Stimulated activated CD4-positive, alpha-beta T cell treated with anti-CD3 and anti-CD28 coated beads, Interleukin-4, amount 100 ng/mL, for 1 hour (primary cell): Measurements from ENCODE around the gene ITFG2.
"Not testable (repeated sequence)": the region's sequence is repeated elsewhere in the genome, so short reads cannot be mapped to it uniquely, and the experiment has no call there.

Experiments used
- DNase-seq: peaks from one replicate; pipeline ENCODE4 v3.0.0-alpha.2; 2020

The ITFG2 gene

DNA sequence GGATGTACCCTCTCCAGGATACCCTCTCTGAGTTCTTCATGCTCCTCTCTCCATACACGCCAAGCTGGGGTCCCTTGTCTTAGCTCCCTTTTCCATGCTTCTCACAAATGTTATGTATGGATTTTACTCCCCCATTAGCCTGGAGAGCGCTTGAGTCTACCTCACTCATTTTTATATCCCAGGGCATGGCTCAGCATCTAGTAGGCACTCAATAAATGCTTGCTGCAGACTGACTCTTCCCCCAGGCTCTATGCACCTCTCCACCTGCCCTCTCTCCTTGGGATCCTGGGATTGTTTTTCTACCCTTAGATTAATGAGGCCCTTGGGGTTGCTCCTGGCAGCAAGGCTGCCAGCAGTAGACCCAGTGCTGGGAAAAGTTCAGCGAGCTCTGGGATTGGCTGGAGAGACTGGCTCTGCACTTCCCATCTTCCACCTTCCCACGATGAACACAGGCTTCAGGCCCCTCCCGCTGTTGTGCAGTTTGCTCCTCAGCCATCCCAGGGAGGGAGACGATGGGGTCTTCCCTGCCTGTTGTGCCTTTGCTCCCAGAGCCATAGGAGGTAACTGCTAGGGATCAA is 20.2 kb downstream of the ITFG2 start:
- no peak for DNase-seq

DNA sequence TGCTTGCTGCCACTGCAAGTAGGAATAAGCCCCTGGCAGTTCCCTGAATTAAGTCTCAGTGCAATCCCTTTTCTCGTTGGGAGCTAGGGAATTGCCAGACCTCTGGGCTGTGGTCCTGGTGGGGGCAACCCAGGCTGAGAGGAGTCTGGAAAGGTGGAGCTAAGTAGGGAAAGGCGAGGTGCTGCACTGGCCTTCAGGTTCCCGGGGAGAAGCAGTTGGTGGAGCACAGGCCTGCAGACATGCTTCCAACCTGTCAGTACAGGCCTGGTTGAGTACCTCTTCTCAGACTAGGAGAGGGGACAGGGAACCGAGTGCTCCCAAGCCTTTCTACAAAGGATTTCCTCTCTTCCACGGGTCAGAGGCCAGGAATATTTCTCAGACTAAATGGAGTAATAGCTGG is 20.9 kb downstream of the ITFG2 start:
- no peak for DNase-seq

DNA sequence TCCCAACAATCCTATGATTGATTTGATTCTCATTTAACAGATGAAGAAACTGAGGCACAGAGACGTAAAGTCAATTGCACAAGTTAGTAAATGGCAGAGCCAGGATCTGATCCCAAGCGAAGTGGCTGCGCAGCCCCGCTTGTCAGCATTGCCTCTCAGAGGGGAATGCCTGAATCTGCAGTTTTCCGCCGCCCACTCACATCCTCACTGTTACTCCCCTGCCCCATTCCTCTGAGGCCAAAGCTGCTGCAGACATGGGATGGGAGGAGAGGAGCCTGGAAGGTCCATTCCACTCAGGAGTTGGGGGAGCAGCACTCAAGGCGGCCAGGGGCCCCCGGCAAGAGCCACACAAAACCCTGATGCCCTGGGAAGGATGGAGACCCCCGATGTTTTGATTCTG is 21.3 kb downstream of the ITFG2 start:
- DNase-seq, result no peak

DNA sequence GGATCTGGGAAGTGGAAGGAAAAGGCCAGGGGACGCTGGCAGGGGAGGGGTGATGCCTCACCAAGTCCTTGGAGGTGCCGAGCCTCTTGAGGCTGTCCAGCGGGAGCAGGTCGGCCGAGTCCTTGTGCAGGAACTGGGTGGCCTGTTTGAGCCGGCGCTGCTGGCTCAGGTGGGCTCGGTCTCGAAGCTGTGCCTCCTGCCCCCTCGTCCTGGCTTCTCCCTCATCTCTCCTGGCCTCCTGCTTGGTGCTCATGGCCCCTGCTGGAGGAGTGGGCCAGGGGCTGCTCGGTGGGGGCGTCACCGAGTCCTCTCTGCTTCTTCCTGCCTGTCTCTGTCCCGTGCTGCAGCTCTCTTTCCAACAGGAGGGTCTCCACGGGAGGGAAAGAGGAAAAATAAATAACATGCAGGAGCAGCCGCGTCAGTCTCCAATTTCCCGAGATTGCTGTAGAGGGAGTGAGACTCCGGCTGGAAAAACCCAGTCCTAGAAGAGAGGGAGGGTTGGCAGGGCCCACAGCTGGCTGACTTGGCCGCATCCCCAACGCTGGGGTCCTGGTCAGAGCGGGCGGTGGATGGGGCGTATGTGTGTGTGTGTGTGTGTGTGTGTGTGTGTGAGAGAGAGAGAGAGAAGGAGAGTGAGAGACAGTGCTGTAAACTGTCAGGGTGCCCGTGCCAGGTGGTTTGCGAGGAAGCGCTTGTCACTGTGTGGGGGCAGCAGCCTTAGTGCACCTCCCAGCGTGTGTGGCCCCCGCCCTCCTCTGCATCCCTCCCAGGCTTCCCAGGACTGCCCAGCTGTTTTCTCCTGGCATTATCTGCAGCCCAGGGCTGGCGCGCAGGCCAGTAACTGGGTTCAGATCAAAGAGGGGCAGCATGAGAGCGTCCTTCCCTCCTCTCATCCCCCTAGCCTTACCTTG is 22.4 kb downstream of the ITFG2 start, which contains the start of gene NRIP2:
Gene NRIP2 (minus strand): TSS at position 455 of the 911 bp plus-strand sequence. CDS start 52 bp downstream, at position 403.
- no peak for DNase-seq

DNA sequence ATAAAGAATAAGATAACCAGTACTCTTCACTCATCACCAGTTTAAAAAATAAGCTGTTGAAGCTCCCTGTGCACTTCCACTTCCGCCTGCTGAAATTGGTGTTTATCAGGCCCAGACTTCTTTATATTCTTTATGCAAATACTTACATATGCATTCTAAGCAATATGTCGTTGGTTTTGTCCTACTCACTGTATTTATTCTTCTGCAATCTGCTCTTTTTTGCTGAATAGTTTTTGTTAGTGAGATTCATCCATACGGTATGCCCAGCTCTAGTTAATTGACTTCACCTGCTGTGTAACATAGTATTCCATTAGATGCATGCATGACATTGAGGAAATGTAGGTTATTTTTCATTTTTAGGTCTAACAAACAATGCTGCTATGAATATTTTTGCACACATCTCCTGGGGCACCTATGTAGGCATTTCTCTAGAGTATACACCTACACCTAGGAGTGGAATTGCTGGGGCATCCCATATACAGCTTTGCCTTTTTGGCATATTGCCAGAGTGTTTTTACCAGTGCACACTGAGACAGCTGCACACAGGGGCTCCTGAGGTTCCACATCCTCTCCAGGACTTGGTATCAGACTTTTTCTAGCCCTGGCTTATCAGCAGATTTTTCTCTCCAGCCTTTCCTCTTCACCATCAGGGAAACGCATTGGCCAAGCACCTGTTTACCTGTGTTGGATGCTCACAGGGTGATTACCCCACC is 23.4 kb downstream of the ITFG2 start:
- no peak for DNase-seq

DNA sequence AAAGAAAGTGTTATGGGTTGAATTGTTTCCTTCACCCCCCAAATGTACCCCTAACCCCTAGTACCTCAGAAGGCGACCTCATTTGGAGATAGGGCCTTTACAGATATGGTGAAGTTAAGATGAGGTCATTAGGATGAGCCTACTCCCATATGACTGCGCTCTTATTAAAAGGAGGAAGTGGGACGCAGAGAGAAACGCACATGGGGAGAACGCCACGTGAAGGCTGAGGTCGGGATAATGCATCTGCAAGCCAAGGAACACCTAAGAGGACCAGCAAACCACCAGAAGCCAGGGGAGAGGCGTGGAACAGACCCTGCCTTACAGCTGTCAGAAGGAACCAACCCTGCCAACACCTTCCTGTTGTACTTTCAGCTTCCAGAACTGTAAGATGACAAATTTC is 24.1 kb downstream of the ITFG2 start:
- DNase-seq, result no peak

DNA sequence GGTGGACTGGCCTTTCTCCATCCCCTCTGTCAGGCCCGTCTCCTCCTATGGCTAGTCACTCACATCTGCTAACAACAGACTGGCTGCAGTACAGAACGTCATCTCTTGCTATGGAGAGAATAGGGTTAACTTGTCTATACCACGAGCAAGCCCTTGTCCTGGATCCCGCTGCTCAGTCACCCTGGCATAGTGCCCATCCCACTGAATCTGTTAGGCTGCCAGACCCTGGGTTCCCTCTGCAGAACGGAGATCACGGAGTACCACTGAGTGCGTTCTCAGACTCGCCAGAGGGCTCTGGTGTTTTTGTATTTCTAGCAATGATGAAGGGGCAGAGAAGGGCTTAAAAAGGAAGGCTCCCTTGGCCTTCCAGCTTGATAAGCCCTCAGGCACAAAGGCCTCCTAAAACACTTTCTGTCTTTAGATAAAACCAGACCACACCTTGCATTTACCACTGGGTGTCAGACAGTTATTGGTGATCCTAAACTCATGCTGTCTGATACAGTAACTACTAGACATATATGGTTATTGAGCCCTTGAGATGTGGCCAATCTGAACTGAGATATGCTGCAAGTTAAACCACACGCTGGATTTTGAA is 28.7 kb downstream of the ITFG2 start:
- DNase-seq, result no peak

DNA sequence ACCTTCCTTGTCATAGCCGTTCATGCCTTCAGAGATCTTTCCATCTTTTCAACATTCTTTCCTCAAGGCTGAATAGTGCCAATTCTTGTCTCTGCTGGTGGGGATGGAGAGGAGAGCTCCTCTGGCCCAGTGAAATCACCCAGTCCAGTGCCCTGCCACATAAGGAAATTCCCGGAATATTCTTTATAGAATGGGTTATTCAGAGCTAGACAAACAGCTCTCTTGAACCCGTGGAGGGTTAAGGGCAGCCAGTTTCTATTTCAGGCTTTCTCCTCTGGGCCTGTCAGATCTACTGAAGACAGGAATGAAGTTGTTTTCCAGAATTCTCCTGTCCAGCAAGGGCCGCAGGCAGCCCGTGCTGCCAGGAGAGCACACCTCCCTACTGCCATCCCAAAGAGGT is 30.5 kb downstream of the ITFG2 start:
- DNase-seq, result no peak

DNA sequence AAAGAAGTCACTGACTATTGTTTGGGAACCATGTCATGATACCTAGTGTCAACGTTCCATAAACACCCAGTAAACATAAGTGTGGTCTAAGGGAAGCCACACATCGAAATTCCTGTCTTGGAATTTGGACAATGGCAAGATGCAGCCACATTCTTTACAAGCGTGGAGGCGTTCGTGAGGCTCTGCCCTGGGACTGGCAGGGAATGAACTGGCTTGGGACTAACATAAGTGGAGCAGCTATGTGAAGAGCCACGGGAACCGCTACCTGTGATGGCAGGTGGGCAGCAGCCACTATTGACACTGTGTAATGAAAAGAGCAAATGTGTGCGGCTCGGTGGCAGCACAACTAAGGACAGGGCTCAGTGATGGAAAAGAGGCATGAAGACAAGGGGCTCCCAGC is 32.3 kb downstream of the ITFG2 start:
- no peak for DNase-seq

DNA sequence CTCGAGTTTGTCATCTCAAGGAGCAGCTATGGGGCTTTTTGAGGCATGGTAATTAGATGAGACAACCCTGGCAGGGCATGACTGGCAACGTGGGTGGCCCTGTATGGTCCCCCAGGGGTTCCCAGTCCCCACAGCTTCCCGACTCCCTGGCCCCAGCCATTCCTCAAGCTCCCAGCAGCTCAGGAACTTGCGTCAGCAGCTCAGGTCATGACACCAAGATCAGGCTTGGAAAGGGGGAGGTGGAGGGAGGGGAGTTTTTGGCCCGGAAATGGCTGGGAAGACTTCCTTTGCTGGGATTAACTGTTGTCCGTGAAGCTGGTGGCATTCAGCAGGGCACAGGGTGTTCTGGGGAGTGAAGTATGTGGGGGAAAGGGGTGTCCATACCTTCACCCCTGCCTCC is 32.8 kb downstream of the ITFG2 start:
- DNase-seq, result no peak

DNA sequence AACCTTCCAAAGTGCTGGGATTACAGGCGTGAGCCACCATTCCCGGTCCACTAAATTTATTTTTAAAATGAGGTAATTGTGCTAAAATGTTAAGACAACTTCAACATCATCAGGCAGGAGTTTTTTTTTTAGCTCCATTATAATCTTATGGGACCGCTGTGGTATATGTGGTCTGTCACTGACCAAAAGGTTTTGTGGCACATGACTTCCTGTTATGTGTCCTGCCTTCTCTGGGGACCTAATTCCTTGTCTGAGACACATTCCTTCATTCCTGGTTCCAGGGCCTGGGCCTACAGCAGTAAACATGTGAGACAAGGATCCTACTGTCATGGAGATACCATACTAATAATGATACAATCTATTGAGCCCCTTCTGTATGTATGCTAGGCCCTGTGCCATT is 39.5 kb downstream of the ITFG2 start:
- no peak for DNase-seq

DNA sequence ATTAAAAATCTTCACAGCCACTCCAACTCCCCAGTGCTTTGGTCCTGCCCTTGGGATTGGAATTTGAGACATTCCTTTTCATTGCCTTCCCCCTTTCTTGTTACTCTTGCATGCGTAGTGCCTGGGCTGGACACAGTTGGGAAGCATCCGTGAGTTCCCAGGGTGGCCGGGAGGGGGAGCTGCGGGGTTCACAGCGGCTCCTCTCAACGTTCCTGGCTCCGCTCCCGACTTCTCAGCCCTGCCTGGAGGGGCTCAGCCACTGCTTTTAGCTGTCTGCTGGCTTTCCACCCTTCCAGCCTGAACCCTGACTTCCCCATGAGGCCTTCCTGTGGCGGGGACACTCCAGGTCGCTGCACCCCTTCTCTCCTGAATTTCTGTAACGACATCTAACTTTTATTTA is 41.2 kb downstream of the ITFG2 start:
- peak; percentile 59 for DNase-seq

DNA sequence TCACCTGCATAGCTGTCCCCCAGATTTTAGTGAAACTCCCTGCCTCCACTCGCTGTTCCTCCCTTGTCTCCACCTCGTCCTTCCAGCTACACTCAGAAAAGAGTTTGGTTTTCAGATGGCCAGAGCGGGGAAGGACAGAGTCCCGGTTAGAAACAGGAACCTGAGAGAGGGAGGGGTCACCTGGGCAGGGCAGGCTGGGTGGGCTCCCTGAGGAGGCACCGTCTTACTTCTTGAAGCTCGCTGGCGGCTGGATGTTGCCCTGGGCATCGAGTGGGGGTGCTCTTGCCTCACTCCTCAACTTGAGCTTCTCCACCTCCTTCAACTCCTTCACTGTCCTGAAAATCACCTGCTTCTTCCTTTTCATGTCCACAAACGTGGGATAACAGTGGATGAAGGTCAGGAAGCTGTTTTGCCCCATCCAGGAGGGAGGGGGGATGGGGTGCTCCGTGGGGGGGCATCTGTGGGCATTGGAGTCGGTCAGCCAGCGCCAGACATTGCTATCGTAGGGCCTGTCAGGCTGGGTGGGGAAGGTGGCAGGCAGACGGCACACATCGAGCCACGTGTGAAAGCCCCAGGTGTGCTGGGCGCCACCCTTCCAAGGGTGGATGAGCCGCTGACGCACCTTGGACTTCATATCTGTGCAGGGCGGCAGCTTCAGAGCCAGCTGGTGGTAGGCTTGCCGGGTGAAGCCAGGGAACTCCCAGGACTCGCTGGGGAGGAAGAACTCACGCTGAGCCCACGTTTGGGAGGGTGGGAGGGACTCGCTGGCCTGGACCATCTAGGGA is 42.4 kb downstream of the ITFG2 start:
- DNase-seq, result no peak

DNA sequence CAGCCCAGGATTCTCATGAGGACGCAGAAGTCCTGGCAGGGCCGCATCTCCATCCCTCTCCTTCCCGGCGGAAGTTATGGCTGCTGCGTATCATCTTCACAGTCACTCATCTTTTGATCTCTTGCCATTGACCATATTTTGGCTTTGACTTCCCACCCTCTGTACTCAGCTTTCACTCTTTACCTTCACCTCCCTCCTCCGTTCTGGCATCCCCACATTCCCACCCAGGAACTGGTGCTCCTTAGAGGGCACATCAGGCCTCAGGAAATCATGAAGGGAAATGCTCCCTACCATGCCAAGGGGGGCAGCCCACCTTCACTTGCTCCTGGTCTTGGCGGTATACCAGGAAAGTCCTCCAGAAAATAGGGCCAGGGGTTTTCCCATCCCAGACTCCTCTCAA is 43.1 kb downstream of the ITFG2 start:
- no peak for DNase-seq

DNA sequence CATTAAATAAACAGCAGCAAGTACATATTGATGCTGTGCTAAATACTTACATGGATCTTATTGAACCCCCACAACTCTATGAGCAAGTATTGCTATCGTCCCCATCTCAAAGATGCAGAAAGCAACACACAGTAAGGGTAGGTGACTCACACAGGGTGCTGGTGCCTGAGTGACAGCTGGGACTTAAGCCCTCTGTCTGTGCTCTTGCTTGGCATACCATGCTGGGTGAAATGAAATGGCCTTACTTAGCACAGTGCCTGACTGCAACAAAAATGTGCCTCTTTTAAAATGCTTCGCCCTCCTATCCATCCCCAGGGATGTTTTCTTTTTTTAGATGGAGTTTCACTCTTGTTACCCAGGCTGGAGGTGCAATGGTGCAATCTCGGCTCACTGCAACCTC is 43.6 kb downstream of the ITFG2 start:
- no peak for DNase-seq

DNA sequence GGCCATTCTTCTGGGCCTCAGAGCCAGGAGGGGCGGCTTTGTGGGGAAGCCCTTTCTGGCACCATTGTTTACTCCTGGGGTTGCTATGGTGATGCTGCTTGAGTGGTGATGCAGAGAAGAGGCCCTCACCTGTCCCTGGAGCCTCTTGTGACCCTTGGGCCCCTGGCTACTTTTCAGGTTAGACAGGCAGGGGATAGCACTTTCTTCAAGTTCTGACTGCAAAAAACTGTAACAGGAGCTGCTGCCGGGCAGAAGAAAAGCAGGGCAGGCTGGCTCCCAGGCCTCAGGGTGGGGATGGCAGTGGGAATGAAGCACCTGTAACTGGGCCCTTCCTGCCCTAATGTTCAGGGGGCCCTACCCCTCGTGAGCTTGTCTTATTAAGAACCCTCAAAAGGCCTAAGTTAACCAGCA is 44.6 kb downstream of the ITFG2 start, which contains the start of gene TEX52:
Gene TEX52 (minus strand): TSS at position 19 of the 411 bp plus-strand sequence. CDS start 13 bp downstream, at position 6.
- no peak for DNase-seq

DNA sequence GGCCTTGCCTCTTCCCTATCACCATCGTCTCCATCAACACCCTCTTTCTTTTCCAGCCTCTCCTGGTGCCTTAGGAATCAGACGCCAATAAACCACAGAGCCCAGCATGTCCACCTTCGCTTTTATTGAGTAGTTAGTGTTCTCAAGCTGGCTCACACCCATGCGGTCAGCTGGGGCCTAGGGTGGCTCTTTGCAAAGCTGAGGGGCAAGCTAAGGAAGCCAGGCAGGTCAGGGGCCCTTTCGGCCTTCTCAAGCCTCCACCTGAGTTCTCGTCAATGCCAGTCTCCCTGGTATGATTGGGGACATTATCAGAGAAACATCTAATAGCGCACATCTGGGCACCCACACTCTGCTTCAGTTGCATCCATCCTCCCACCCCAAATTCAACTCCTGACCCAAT is 45.1 kb downstream of the ITFG2 start:
- DNase-seq, result no peak

DNA sequence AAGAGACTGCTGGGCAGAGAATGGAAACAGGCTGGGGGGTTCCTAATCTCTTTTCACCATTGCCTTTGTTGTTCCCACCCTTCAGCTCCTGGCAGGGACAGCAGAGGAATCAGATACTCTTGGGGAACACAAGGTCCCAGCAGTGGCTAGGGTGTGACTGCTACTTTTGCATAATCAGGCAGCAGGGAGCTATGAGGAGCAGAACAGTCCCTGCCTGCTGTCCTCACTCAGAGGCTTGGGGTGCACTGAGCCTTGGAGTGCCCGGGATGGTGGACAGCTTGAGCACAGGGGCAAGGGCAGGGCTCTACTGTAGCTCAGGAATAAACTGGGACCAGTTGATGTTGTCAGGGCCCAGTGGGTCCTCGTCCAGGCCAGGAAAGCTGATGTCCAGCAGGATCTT is 45.9 kb downstream of the ITFG2 start:
- no peak for DNase-seq

DNA sequence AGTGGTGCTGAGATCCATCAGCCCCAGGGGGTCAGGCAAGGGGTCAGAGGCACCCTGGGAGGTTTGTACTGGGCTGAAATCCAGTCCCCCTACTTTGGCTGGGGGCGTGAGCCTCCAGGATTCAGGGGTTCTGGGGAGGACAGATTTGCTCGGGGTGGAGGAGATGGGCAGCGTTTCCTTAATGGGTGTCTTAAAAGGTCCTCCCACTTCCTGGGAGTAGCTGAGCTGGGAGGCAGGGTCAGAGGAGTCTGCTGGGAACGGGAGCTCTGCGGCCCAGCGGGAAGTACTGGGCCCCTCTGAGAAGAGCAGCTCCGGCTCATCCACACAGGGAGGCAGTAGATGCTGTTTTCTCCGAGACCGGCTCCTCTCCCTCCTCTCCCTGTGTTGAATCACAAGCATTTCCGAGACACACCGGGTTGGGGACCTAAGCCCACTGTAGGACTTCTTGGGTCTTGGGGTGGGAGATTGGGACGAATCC is 46.5 kb downstream of the ITFG2 start:
- DNase-seq, result no peak

DNA sequence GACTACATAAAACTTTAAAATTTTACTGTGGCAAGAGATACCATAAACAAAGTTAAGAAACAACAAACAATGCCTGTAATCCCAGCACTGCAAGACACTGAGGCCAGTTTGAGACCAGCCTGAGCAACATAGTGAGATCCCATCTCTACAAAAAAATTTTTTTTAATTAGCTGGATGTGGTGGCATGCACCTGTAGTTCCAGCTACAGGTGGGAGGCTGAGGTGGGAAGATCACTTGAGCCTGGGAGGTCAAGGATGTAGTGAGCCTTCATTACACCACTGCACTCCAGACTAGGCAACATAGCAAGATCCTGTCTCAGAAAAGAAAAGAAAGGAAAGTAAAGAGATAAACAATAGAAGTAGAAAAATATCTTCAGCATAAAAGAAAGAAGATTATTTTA is 47.7 kb downstream of the ITFG2 start:
- no peak for DNase-seq

DNA sequence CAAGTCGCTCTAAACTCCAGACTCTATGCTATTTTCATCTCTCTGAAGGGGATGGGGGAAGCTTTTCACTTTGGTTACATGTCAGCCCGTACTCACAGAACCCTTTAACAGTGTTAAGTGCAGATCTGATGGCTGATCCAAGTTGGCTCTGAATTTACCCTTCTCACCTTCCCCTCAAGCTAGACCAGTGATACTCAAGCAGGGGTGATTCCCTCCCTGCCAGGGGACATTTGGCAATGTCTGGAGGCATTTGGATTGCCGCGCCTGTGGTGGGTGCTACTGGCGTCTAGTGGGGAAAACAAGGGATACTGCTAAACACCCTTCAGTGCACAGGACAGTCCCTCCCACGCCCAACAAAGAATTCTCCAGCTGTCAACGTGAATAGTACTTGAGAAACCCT is 50.4 kb downstream of the ITFG2 start:
- DNase-seq, result no peak

DNA sequence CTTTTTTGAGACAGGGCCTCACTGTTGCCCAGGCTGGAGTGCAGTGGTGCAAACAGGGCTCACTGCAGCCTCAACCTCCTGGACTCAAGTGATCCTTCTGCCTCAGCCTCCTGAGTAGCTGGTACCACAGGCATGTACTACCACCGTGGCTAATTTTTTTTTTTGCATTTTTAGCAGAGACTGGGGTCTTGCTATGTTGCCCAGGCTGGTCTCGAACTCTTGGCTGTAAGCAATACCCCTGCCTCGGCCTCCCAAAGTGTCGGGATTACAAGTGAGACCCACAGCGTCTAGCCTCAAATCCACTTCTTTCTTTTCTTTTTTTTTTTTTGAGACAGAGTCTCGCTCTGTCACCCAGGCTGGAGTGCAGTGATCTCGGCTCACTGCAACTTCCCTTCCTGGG is 50.9 kb downstream of the ITFG2 start:
- DNase-seq, result not testable (repeated sequence)
